Mammary epithelial cell (primary cell): ENCODE data around the gene C3orf20.

Experiments used
- EZH2 ChIP-seq: IDR thresholded peaks from 2 replicates; pipeline ENCODE4 v1.6.1; 2012; ENCODE audit warnings: low read length, inconsistent platforms, borderline replicate concordance
- TF ChIP-seq, protein P1 (sequence below), 2 donors: IDR thresholded peaks in 1 of 2; conservative IDR thresholded peaks in 1 of 2; 2 replicates each; pipeline ENCODE4 v1.5.1; 2011 to 2012; ENCODE audit warnings: inconsistent platforms in 2 of 2, low read length in 2 of 2, mild to moderate bottlenecking in 2 of 2, control low read depth in 1 of 2, low read depth in 1 of 2; ENCODE audit not compliant: insufficient read depth in 1 of 2; ENCODE audit errors: extremely low read depth in 1 of 2

DNA sequence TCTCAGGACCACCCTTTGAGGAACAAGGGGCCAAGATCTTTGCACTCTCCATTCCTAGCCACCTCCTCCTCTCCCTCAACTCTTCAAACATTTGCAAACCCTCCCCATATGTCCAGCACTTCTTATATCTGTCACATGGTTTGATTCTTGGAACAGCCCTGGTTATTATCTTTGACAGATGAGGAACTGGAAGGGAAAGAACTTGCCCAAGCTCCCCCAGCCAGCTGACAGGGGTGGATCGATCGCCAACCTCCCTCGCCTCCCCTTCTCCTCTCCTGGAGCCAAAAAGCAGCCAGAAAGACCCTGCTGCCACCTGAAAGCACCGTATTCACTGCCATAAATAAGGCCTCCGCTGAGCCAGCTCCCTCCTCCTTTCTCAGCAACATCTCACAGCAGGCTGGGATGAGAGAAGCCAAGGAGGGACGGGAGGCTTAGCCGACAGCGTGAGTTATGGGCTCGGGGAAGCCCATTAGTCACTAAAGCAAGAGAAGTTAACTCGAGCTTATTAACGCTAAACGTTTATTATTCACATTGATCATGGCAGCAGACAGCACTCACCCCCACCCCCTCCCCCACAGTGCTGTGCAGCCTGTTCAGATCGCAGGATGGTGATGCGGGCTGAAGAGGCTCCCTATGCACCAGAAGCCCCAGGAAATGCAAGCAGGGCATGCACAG lies 121.6 kb downstream of the C3orf20 start:
- TF ChIP-seq, protein P1, sequence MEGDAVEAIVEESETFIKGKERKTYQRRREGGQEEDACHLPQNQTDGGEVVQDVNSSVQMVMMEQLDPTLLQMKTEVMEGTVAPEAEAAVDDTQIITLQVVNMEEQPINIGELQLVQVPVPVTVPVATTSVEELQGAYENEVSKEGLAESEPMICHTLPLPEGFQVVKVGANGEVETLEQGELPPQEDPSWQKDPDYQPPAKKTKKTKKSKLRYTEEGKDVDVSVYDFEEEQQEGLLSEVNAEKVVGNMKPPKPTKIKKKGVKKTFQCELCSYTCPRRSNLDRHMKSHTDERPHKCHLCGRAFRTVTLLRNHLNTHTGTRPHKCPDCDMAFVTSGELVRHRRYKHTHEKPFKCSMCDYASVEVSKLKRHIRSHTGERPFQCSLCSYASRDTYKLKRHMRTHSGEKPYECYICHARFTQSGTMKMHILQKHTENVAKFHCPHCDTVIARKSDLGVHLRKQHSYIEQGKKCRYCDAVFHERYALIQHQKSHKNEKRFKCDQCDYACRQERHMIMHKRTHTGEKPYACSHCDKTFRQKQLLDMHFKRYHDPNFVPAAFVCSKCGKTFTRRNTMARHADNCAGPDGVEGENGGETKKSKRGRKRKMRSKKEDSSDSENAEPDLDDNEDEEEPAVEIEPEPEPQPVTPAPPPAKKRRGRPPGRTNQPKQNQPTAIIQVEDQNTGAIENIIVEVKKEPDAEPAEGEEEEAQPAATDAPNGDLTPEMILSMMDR (conservative IDR thresholded peaks at IDR 0.05 in 1 of 2, IDR thresholded peaks at IDR 0.05 in 1 of 2; ENCODE audit: extremely low read depth in 1 of 2, insufficient read depth in 1 of 2, low read depth in 1 of 2, low read length in 2 of 2) = no peak
- no peak for TF ChIP-seq EZH2
